Erythroblast (primary cell): ENCODE measurements around the gene TMEM134.

ENCODE experiments used
- GATA1 ChIP-seq: IDR thresholded peaks from 2 replicates; pipeline ENCODE4 v1.6.1; 2011; ENCODE audit warnings: low read depth, mild to moderate bottlenecking, control low read depth, low read length, moderate library complexity
- POLR2A ChIP-seq: IDR thresholded peaks from 2 replicates; pipeline ENCODE4 v1.6.1; 2011; ENCODE audit warnings: mild to moderate bottlenecking, low read length

DNA sequence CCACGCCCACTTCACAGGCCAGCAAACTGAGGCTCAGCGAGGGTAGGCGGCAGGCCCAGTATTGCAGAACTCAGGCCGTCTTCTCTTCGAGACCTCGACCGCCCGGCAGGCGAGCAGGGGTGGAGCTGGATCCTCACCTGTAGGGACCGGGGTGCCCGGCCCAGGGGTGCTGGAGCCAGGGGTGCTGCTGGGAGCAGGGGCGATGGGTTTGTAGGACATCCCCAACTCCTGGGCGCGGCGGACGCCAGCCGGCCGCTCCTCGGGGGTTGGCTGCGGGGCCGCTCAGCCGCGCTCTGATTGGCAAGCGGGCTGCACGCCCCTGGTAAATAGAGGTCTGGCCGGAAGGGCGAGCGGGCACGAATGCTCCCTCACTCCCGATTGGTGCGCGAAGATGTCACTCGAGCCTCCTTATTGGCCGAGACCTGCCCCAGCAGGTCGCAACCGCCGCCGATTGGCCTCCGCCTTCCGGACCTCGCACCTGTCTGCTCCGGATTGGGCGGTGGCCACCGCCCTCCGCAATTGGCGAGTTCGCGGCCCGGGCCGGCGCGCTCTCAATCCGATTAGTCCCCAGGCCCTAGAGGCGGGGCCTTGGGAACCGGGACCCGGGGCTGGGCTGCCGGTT lies 38.9 kb upstream of the TMEM134 start, which contains the start of gene CDK2AP2:
- TF ChIP-seq POLR2A, result no peak
- TF ChIP-seq GATA1, result no peak
